Endothelial cell (in vitro differentiated cells): Measurements from ENCODE around the gene FLOT1. TPM values are rescaled to one million over a fixed set of nuclear protein-coding genes. Genes with fewer than 3 reads are reported as not detected.
A peak's percentile ranks its signal among the peaks of the same experiment; 100 is the strongest.

Experiments used
- DNase-seq: peaks from one replicate; pipeline ENCODE4 v3.0.0; 2021; ENCODE audit warnings: low spot score
- H3K27ac Mint-ChIP-seq: one replicate; pipeline ENCODE4 v1.8.0; 2021; ENCODE audit warnings: mixed read lengths, inconsistent platforms; ENCODE audit not compliant: unreplicated experiment
- H3K27me3 Mint-ChIP-seq: one replicate; pipeline ENCODE4 v1.8.0; 2021; ENCODE audit warnings: mild to moderate bottlenecking, moderate library complexity, mixed read lengths, inconsistent platforms; ENCODE audit not compliant: unreplicated experiment
- H3K36me3 Mint-ChIP-seq: one replicate; pipeline ENCODE4 v1.8.0; 2021; ENCODE audit warnings: mild to moderate bottlenecking, low read depth, mixed read lengths, inconsistent platforms; ENCODE audit not compliant: unreplicated experiment
- H3K4me1 Mint-ChIP-seq: one replicate; pipeline ENCODE4 v1.8.0; 2021; ENCODE audit warnings: mild to moderate bottlenecking, mixed read lengths, inconsistent platforms; ENCODE audit not compliant: unreplicated experiment
- H3K4me3 Mint-ChIP-seq: one replicate; pipeline ENCODE4 v1.8.0; 2021; ENCODE audit warnings: mild to moderate bottlenecking, mixed read lengths, inconsistent platforms; ENCODE audit not compliant: unreplicated experiment
- H3K9me3 Mint-ChIP-seq: one replicate; pipeline ENCODE4 v1.8.0; 2021; ENCODE audit warnings: mixed read lengths, inconsistent platforms; ENCODE audit not compliant: unreplicated experiment
- CTCF ChIP-seq: fragments of 200-600 bp; sonication (generic); IDR thresholded peaks from one replicate; pipeline ENCODE4 v1.5.0; 2021; ENCODE audit warnings: antibody characterized with exemption; ENCODE audit not compliant: unreplicated experiment
- total RNA-seq: library from RNA; stranded (reverse); fragmentation: NEBNext Ultra II Directional; extraction: Animal tissue kit (Norgen Biotek cat#: 25700); gene quantifications from one replicate; pipeline ENCODE4 v1.2.1, GENCODE V29; 2021; ENCODE audit not compliant: unreplicated experiment

The FLOT1 gene
- total RNA-seq, 1 donor from 2014 or later: 136 TPM

- DNase-seq: no peak
- Mint-ChIP-seq H3K27me3 (peaks cover 20% of the 10 kb centered on the region), H3K27ac (peak overlapping the region; percentile 68), H3K4me1 (peaks cover 45% of the 10 kb centered on the region), H3K36me3 (peaks cover 20% of the 10 kb centered on the region), H3K4me3 (peak overlapping the region; percentile 94), H3K9me3 (no peaks in the 10 kb centered on the region)
- no peak for TF ChIP-seq CTCF
Measured at GRCh38 chr6:30689022-30689865, 53.2 kb downstream of the FLOT1 start.

DNA sequence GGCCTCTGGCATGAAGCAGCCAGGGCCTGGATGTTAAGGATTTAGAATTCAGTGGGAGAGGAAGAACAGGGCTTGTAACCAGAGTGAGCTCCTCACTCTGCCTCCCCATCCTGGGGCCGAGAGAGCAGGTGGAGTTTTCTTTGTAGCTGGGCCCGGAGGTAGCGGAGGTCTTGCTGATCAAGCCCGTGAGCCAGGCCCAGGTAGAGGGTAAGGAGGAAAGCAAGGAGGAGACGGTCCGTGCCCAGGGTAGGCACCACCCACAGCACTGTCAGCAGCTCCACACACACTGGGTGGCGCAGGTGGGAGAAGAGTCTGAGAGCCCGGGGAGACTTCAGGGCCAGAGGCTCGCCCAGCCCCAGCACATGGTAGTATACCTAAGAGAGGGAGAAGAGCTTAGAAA is 53.9 kb downstream of the FLOT1 start:
- H3K4me1 Mint-ChIP-seq: peaks cover 49% of the 10 kb centered on the region
- peak overlapping the region; percentile 99 for H3K4me3 Mint-ChIP-seq
- no peaks in the 10 kb centered on the region for H3K9me3 Mint-ChIP-seq
- TF ChIP-seq CTCF: no peak
- H3K36me3 Mint-ChIP-seq: peaks cover 25% of the 10 kb centered on the region
- peaks cover 23% of the 10 kb centered on the region for H3K27me3 Mint-ChIP-seq
- peak overlapping the region; percentile 89 for H3K27ac Mint-ChIP-seq
- no peak for DNase-seq

DNA sequence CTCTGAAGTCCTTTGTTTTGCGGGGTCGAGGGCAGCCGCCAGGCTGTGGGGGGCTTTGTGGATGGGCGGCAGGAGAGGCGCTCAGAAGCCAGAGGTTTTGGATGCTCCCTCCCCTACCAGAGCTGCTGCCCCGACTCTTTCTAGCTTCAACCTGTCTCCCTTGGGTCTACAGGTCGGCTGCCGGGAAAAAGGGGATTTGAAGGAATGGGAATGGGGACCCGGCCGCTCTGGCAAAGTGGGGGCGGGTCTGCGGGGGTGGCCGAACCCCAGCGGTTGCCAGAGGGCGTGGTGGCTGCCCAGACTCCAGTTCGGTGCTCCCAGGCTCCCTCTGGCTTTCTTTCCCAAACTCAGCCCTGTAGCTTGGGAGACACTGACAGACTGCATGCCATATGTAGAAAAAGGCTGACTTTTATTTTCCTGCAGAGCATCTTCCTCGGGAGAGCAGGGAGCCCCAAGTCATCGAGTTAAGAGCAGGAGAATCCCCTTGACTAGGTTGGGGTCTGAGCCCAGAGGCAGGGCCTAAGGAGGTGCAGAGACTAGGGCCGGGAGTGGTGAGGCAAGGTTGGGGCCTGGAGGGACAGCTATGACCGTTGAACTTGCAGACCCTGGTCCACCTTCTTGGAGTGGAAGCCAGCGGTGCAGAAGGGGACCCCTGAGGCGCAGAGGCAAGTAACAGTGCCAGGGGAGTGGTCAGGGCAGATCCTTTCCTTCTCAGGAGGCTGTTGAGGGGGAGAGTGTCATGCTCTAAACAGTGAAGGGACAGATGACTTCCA is 54.6 kb downstream of the FLOT1 start:
- Mint-ChIP-seq H3K9me3 (no peaks in the 10 kb centered on the region), H3K4me1 (peaks cover 52% of the 10 kb centered on the region), H3K4me3 (peak overlapping the region; percentile 99), H3K27ac (peak overlapping the region; percentile 89), H3K27me3 (peaks cover 26% of the 10 kb centered on the region), H3K36me3 (peaks cover 28% of the 10 kb centered on the region)
- peak; percentile 21 for DNase-seq
- no peak for TF ChIP-seq CTCF

GRCh38 chr6:30686908-30687658 is 55.4 kb downstream of the FLOT1 start:
- peak; percentile 89 for DNase-seq
- Mint-ChIP-seq H3K27ac (peak overlapping the region; percentile 89), H3K27me3 (peaks cover 29% of the 10 kb centered on the region), H3K9me3 (no peaks in the 10 kb centered on the region), H3K4me3 (peak overlapping the region; percentile 99), H3K36me3 (peaks cover 34% of the 10 kb centered on the region), H3K4me1 (peaks cover 58% of the 10 kb centered on the region)
- TF ChIP-seq CTCF: no peak
